IMR-90 (cell line): ENCODE results near the gene SUV39H1. TPM values are rescaled to one million over a fixed set of nuclear protein-coding genes. Genes with fewer than 3 reads are reported as not detected.

Experiments used
- ATAC-seq: fragments of 200-7000 bp; cut with Tn5 transposase; 2 replicates; pipeline ENCODE4 v1.9.1; 2020; ENCODE audit warnings: low read depth, mild to moderate bottlenecking, moderate library complexity
- BruUV-seq: library from RNA; stranded (reverse); fragments of 400-500 nt; replicated peaks from 2 replicates; lab custom pipeline; 2021; lab: Mats Ljungman, UMichigan
- CTCF ChIA-PET: fragments of 300-600 bp; formaldehyde crosslinking; extraction: SDS; loops from one replicate; lab custom pipeline; 2021; ENCODE audit warnings: antibody characterized with exemption; lab: Yijun Ruan, JAX
- POLR2A ChIA-PET: fragments of 300-600 bp; sonication (Branson Sonifier 250); formaldehyde crosslinking; loops from one replicate; lab custom pipeline; 2022; ENCODE audit warnings: antibody characterized with exemption; ENCODE audit not compliant: unreplicated experiment; lab: Charles Lee
- DNase-seq: peaks from one replicate; pipeline ENCODE4 v3.0.0; 2013
- H2AFZ ChIP-seq: replicated peaks from 2 replicates; pipeline ENCODE3; 2013; ENCODE audit warnings: low read length, mild to moderate bottlenecking; ENCODE audit not compliant: poor library complexity
- H2AK5ac ChIP-seq: 2 replicates; pipeline ENCODE4 v1.6.1; 2013; ENCODE audit warnings: low read depth, low read length, inconsistent platforms
- H2AK9ac ChIP-seq: replicated peaks from 2 replicates; pipeline ENCODE3; 2013; ENCODE audit warnings: mild to moderate bottlenecking, low read depth, low read length, moderate library complexity; ENCODE audit not compliant: poor library complexity
- H2BK120ac ChIP-seq: 2 replicates; pipeline ENCODE4 v1.6.1; 2013; ENCODE audit warnings: low read depth, low read length, inconsistent platforms
- H2BK15ac ChIP-seq: 3 replicates; pipeline ENCODE4 v1.6.1; 2013; ENCODE audit warnings: low read depth, low read length, inconsistent platforms
- H2BK20ac ChIP-seq: 2 replicates; pipeline ENCODE4 v1.6.1; 2013; ENCODE audit warnings: low read depth, mild to moderate bottlenecking, inconsistent platforms, low read length, moderate library complexity
- H2BK5ac ChIP-seq: 2 replicates; pipeline ENCODE4 v1.6.1; 2013; ENCODE audit warnings: mild to moderate bottlenecking, low read depth, low read length, inconsistent platforms; ENCODE audit not compliant: poor library complexity, severe bottlenecking
- H3K14ac ChIP-seq: replicated peaks from 2 replicates; pipeline ENCODE4 v1.6.1; 2013; ENCODE audit warnings: low read depth, low read length, inconsistent platforms
- H3K18ac ChIP-seq: 2 replicates; pipeline ENCODE4 v1.6.1; 2013; ENCODE audit warnings: low read depth, low read length, control low read depth
- H3K23ac ChIP-seq: 2 replicates; pipeline ENCODE4 v1.6.1; 2013; ENCODE audit warnings: low read depth, low read length, inconsistent platforms
- H3K27ac ChIP-seq: 2 replicates; pipeline ENCODE4 v1.5.1; 2013; ENCODE audit warnings: mild to moderate bottlenecking, control low read depth, low read length; ENCODE audit not compliant: insufficient read depth
- H3K27me3 ChIP-seq: 2 replicates; pipeline ENCODE4 v1.6.1; 2013; ENCODE audit warnings: low read length; ENCODE audit not compliant: control insufficient read depth, insufficient read depth
- H3K36me3 ChIP-seq: 2 replicates; pipeline ENCODE4 v1.6.1; 2013; ENCODE audit warnings: low read length, mixed read lengths; ENCODE audit not compliant: control insufficient read depth, insufficient read depth
- H3K4ac ChIP-seq: 2 replicates; pipeline ENCODE4 v1.6.1; 2013; ENCODE audit warnings: low read depth, low read length, inconsistent platforms
- H3K4me1 ChIP-seq: 2 replicates; pipeline ENCODE4 v1.6.1; 2013; ENCODE audit warnings: low read length, mixed read lengths; ENCODE audit not compliant: control insufficient read depth, insufficient read depth
- H3K4me2 ChIP-seq: 2 replicates; pipeline ENCODE4 v1.6.1; 2013; ENCODE audit warnings: low read depth, mild to moderate bottlenecking, control low read depth, low read length, moderate library complexity
- H3K4me3 ChIP-seq: 2 replicates; pipeline ENCODE4 v1.5.1; 2013; ENCODE audit warnings: low read depth, mild to moderate bottlenecking, control low read depth, low read length, moderate library complexity; ENCODE audit not compliant: insufficient read depth
- H3K56ac ChIP-seq: 2 replicates; pipeline ENCODE4 v1.6.1; 2013; ENCODE audit warnings: low read length, inconsistent platforms; ENCODE audit not compliant: insufficient read depth; ENCODE audit errors: extremely low read depth
- H3K79me1 ChIP-seq, 2 experiments: 2 replicates each; pipeline ENCODE4 v1.6.1; 2013; ENCODE audit warnings: low read length in 2 of 2, inconsistent platforms in 1 of 2, low read depth in 1 of 2
- H3K9ac ChIP-seq: 2 replicates; pipeline ENCODE4 v1.6.1; 2013; ENCODE audit warnings: low read depth, low read length, control low read depth
- H3K9me1 ChIP-seq: 2 replicates; pipeline ENCODE4 v1.6.1; 2013; ENCODE audit warnings: low read length, inconsistent platforms; ENCODE audit not compliant: insufficient read depth
- H3K9me3 ChIP-seq: 2 replicates; pipeline ENCODE4 v1.6.1; 2013; ENCODE audit warnings: low read length; ENCODE audit not compliant: control insufficient read depth, insufficient read depth
- H4K20me1 ChIP-seq: 2 replicates; pipeline ENCODE4 v1.6.1; 2013; ENCODE audit warnings: low read length, inconsistent platforms; ENCODE audit not compliant: insufficient read depth
- H4K5ac ChIP-seq: 2 replicates; pipeline ENCODE4 v1.6.1; 2013; ENCODE audit warnings: mild to moderate bottlenecking, low read depth, low read length, control low read depth
- H4K8ac ChIP-seq, 2 experiments: 2 replicates each; pipeline ENCODE4 v1.6.1; 2013; ENCODE audit warnings: low read depth in 2 of 2, low read length in 2 of 2, control low read depth in 1 of 2, inconsistent platforms in 1 of 2
- H4K91ac ChIP-seq: 2 replicates; pipeline ENCODE4 v1.6.1; 2013; ENCODE audit warnings: low read depth, low read length, inconsistent platforms; ENCODE audit not compliant: insufficient read depth
- BHLHE40 ChIP-seq: fragments of 150-350 bp; IDR thresholded peaks from 2 replicates; pipeline ENCODE4 v1.6.1; 2016; ENCODE audit warnings: mild to moderate bottlenecking, low read depth, low read length
- CTCF ChIP-seq: conservative IDR thresholded peaks from 2 replicates; pipeline ENCODE4 v1.5.1; 2012; ENCODE audit warnings: mild to moderate bottlenecking, low read depth, low read length, improper control_type of control experiment
- FOS ChIP-seq: fragments of 150-350 bp; IDR thresholded peaks from 2 replicates; pipeline ENCODE4 v1.6.1; 2016; ENCODE audit warnings: low read depth, low read length
- MAFK ChIP-seq: IDR thresholded peaks from 2 replicates; pipeline ENCODE4 v1.6.1; 2012; ENCODE audit warnings: low read depth, low read length, improper control_type of control experiment
- MAZ ChIP-seq: IDR thresholded peaks from 2 replicates; pipeline ENCODE4 v1.6.1; 2012; ENCODE audit warnings: low read depth, mild to moderate bottlenecking, low read length, improper control_type of control experiment, moderate library complexity, borderline replicate concordance
- NFE2L2 ChIP-seq: fragments of 150-350 bp; IDR thresholded peaks from 2 replicates; pipeline ENCODE4 v1.6.1; 2016; ENCODE audit warnings: low read depth, mild to moderate bottlenecking, low read length
- POLR2A ChIP-seq: IDR thresholded peaks from 2 replicates; pipeline ENCODE4 v1.6.1; 2012; ENCODE audit warnings: mild to moderate bottlenecking, low read depth, low read length
- RCOR1 ChIP-seq: IDR thresholded peaks from 2 replicates; pipeline ENCODE4 v1.6.1; 2012; ENCODE audit warnings: mild to moderate bottlenecking, low read length, improper control_type of control experiment; ENCODE audit not compliant: insufficient replicate concordance
- RFX5 ChIP-seq: IDR thresholded peaks from 2 replicates; pipeline ENCODE4 v1.8.0; 2012; ENCODE audit warnings: low read depth, mild to moderate bottlenecking, low read length, moderate library complexity
- SMC3 ChIP-seq: fragments of 150-350 bp; IDR thresholded peaks from 2 replicates; pipeline ENCODE4 v1.6.1; 2016; ENCODE audit warnings: low read depth, mild to moderate bottlenecking, antibody characterized with exemption, low read length, moderate library complexity
- WGBS, 2 experiments: methylation state at CpG; one replicate each; pipeline versions ENCODE4 v1.1.5 to v1.1.7; 2013; ENCODE audit warnings: missing lambda C conversion rate in 2 of 2; ENCODE audit not compliant: insufficient read length in 1 of 2; ENCODE audit errors: extremely low coverage in 2 of 2; 5-methylcytosine and 5-hydroxymethylcytosine counted together
- dilution Hi-C: fragments of 300-500 bp; cut with HindIII; formaldehyde crosslinking; loops from one replicate; pipeline ENCODE4 v1.14.3; 2018; ENCODE audit warnings: low sequenced_read_pairs; ENCODE audit not compliant: unreplicated experiment
- in situ Hi-C: fragments of 300-500 bp; cut with MboI; formaldehyde crosslinking; loops from 3 replicates; pipeline ENCODE4 v1.14.3; 2019; ENCODE audit warnings: low sequenced_read_pairs, inconsistent platforms, mixed read lengths
- intact Hi-C: fragments of 100-400 bp; cut with micrococcal nuclease; formaldehyde crosslinking; loops from 2 replicates; pipeline ENCODE4 v1.10.0; 2022
- polyA plus RNA-seq, 3 experiments: library from polyadenylated mRNA; depleted of rRNA; stranded (reverse); fragments of >200 nt; gene quantifications; 2 replicates each; pipeline ENCODE4 v1.2.3, GENCODE V29; 2012; ENCODE audit warnings: low replicate concordance in 1 of 3
- total RNA-seq: library from RNA; depleted of rRNA; stranded (reverse); fragments of >200 nt; gene quantifications from 2 replicates; pipeline ENCODE4 v1.2.3, GENCODE V29; 2012
- TF ChIP-seq, protein P1 (sequence below): fragments of 150-350 bp; IDR thresholded peaks from 2 replicates; pipeline ENCODE4 v1.6.1; 2017; ENCODE audit warnings: mild to moderate bottlenecking, antibody characterized with exemption, low read length, low read depth

The SUV39H1 gene
- total and polyA plus RNA-seq, 2 of the 4 experiments (the other 2 are of a cell fraction): 6.6 to 8.6 TPM

- in situ Hi-C loops: no loop called here
- POLR2A ChIA-PET: no interaction called here
- Histone ChIP-seq H3K18ac (no peak overlapping the region), H2AK9ac (no peak overlapping the region), H2AFZ (no peak overlapping the region), H2BK5ac (no peak overlapping the region), H3K9me3 (peaks cover 3% of the 10 kb centered on the region; the same call in 1 of the 2 replicates), H4K20me1 (no peaks in the 10 kb centered on the region), H3K56ac (no peak overlapping the region), H4K8ac (no peak overlapping the region), H3K9me1 (no peaks in the 10 kb centered on the region), H4K91ac (no peak overlapping the region), H2BK15ac (no peak overlapping the region), H3K36me3 (no peaks in the 10 kb centered on the region), H2BK120ac (no peak overlapping the region), H3K79me1 (no peaks in the 10 kb centered on the region), H2AK5ac (no peak overlapping the region), H4K5ac (no peak overlapping the region), H2BK20ac (no peak overlapping the region), H3K4me2 (no peak overlapping the region), H3K4me3 (no peak overlapping the region), H3K27me3 (no peaks in the 10 kb centered on the region; the same call in 1 of the 2 replicates), H3K9ac (no peak overlapping the region), H3K27ac (no peak overlapping the region), H3K23ac (no peak overlapping the region), H3K4me1 (0 out of 2 replicates have a peak, but pooled peaks cover 2% of the 10 kb centered on the region), H3K14ac (no peak overlapping the region), H3K4ac (no peak overlapping the region)
- TF ChIP-seq MAZ (no peak), RFX5 (no peak), POLR2A (no peak), MAFK (no peak), CTCF (no peak), BHLHE40 (no peak), FOS (no peak), RCOR1 (no peak), SMC3 (no peak), NFE2L2 (no peak)
- TF ChIP-seq, protein P1, sequence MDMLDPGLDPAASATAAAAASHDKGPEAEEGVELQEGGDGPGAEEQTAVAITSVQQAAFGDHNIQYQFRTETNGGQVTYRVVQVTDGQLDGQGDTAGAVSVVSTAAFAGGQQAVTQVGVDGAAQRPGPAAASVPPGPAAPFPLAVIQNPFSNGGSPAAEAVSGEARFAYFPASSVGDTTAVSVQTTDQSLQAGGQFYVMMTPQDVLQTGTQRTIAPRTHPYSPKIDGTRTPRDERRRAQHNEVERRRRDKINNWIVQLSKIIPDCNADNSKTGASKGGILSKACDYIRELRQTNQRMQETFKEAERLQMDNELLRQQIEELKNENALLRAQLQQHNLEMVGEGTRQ: no peak
- WGBS, 2 experiments: 20% methylated on average over 1 of the region's 2 CpGs; no CpG with 5 or more reads in 1 of the 2 experiments
- dilution Hi-C loops: no loop called here
- CTCF ChIA-PET: no interaction called here
- intact Hi-C loops: no loop called here
- no TSS peak for BruUV-seq
- no peak for DNase-seq
- no peak for ATAC-seq
These were observed 17.3 kb downstream of the SUV39H1 start for GRCh38 chrX:48713847-48714246.
